Stimulated activated CD8-positive, alpha-beta memory T cell treated with anti-CD3 and anti-CD28 coated beads, Interleukin-12 subunit alpha, Interleukin-12 subunit beta, amount 100 ng/mL, for 24 hours (primary cell): ENCODE data around the gene CELA2B.
"Not testable (repeated sequence)": the region's sequence is repeated elsewhere in the genome, so short reads cannot be mapped to it uniquely, and the experiment has no call there.

ENCODE experiments used
- DNase-seq: peaks from one replicate; pipeline ENCODE4 v3.0.0-alpha.2; 2020; ENCODE audit errors: extremely low read depth

CELA2B gene

GRCh38 chr1:15475752-15476314 lies at the start of gene CELA2B:
CELA2B (plus strand) TSS chr1:15476104; CDS start chr1:15476126, 22 bp downstream.
- DNase-seq = no peak

GRCh38 chr1:15426492-15427279 lies 49.2 kb upstream of the CELA2B start:
- DNase-seq = no peak

GRCh38 chr1:15427280-15427666 lies 48.6 kb upstream of the CELA2B start:
- no peak for DNase-seq

- DNase-seq = not testable (repeated sequence)
Observed at GRCh38 chr1:15428252-15428651, 47.7 kb upstream of the CELA2B start.

- no peak for DNase-seq
Observed at GRCh38 chr1:15428815-15429435, 47.0 kb upstream of the CELA2B start.

- DNase-seq = no peak
Observed at GRCh38 chr1:15429701-15430149, 46.2 kb upstream of the CELA2B start.

GRCh38 chr1:15430787-15431570 lies 44.9 kb upstream of the CELA2B start:
- no peak for DNase-seq

- DNase-seq = no peak
Observed at GRCh38 chr1:15431571-15431948, 44.3 kb upstream of the CELA2B start.

- DNase-seq = no peak
Observed at GRCh38 chr1:15432324-15432723, 43.6 kb upstream of the CELA2B start.

- DNase-seq = no peak
Observed at GRCh38 chr1:15433471-15433870, 42.4 kb upstream of the CELA2B start.

GRCh38 chr1:15434739-15435138 lies 41.2 kb upstream of the CELA2B start:
- DNase-seq = not testable (repeated sequence)

- DNase-seq = no peak
Observed at GRCh38 chr1:15435239-15436077, 40.4 kb upstream of the CELA2B start.

- DNase-seq = no peak
Observed at GRCh38 chr1:15436881-15437442, 38.9 kb upstream of the CELA2B start.

- DNase-seq = no peak
Observed at GRCh38 chr1:15439325-15439724, 36.6 kb upstream of the CELA2B start.

GRCh38 chr1:15440357-15440756 lies 35.5 kb upstream of the CELA2B start:
- DNase-seq = no peak

GRCh38 chr1:15441247-15441646 lies 34.7 kb upstream of the CELA2B start:
- DNase-seq = no peak

GRCh38 chr1:15442119-15442518 lies 33.8 kb upstream of the CELA2B start:
- DNase-seq = no peak

- DNase-seq = no peak
Observed at GRCh38 chr1:15442759-15443158, 33.1 kb upstream of the CELA2B start.

- no peak for DNase-seq
Observed at GRCh38 chr1:15443281-15443680, 32.6 kb upstream of the CELA2B start.

- no peak for DNase-seq
Observed at GRCh38 chr1:15444468-15445389, 31.2 kb upstream of the CELA2B start.
